Ovary (tissue), 3 donors: ENCODE results near the gene ZC3H14.

Experiments used
- POLR2A ChIP-seq: fragments of 450-650 bp; IDR thresholded peaks from one replicate; pipeline ENCODE4 v1.6.1; 2017; ENCODE audit warnings: antibody characterized with exemption, mild to moderate bottlenecking, moderate library complexity
- TF ChIP-seq, protein P1 (sequence below), 3 donors: fragments of 450-650 bp in 2 of 3; fragments of 200-600 bp in 1 of 3; IDR thresholded peaks; one replicate each; pipeline versions ENCODE4 v1.5.1 to v1.8.0; 2016 to 2022; ENCODE audit warnings: antibody characterized with exemption in 3 of 3, mild to moderate bottlenecking in 1 of 3
- donor health status: DM: no; HTN: no; CAD: no.

DNA sequence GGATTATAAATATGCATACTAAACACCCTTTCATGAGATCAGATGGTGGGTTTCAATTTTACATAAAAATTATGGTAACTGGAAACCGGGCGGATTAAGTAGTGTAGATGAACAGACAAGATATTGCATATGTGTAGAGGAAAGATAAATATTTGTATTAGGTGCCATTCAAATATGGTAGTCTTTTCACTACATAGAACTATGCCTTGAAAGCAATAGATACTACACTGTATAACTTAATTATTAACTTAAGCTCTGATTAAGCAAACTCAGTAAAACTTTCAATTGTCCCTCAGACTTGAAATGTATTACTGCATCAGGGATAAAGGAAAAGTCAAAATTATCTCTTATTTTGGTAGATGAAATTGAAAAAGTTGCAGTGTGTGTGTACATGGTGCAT lies 10.0 kb upstream of the ZC3H14 start:
- TF ChIP-seq, protein P1, sequence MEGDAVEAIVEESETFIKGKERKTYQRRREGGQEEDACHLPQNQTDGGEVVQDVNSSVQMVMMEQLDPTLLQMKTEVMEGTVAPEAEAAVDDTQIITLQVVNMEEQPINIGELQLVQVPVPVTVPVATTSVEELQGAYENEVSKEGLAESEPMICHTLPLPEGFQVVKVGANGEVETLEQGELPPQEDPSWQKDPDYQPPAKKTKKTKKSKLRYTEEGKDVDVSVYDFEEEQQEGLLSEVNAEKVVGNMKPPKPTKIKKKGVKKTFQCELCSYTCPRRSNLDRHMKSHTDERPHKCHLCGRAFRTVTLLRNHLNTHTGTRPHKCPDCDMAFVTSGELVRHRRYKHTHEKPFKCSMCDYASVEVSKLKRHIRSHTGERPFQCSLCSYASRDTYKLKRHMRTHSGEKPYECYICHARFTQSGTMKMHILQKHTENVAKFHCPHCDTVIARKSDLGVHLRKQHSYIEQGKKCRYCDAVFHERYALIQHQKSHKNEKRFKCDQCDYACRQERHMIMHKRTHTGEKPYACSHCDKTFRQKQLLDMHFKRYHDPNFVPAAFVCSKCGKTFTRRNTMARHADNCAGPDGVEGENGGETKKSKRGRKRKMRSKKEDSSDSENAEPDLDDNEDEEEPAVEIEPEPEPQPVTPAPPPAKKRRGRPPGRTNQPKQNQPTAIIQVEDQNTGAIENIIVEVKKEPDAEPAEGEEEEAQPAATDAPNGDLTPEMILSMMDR (IDR thresholded peaks at IDR 0.05), result no peak
- TF ChIP-seq POLR2A, result no peak
